GM21528 (cell line): ENCODE measurements around the gene PRLH.

Experiments used
- ATAC-seq: cut with Tn5 transposase; IDR thresholded peaks from one replicate; pipeline ENCODE4 v1.9.1; 2021; ENCODE audit warnings: mild to moderate bottlenecking, moderate library complexity; ENCODE audit not compliant: unreplicated experiment, low FRiP score

PRLH gene

DNA sequence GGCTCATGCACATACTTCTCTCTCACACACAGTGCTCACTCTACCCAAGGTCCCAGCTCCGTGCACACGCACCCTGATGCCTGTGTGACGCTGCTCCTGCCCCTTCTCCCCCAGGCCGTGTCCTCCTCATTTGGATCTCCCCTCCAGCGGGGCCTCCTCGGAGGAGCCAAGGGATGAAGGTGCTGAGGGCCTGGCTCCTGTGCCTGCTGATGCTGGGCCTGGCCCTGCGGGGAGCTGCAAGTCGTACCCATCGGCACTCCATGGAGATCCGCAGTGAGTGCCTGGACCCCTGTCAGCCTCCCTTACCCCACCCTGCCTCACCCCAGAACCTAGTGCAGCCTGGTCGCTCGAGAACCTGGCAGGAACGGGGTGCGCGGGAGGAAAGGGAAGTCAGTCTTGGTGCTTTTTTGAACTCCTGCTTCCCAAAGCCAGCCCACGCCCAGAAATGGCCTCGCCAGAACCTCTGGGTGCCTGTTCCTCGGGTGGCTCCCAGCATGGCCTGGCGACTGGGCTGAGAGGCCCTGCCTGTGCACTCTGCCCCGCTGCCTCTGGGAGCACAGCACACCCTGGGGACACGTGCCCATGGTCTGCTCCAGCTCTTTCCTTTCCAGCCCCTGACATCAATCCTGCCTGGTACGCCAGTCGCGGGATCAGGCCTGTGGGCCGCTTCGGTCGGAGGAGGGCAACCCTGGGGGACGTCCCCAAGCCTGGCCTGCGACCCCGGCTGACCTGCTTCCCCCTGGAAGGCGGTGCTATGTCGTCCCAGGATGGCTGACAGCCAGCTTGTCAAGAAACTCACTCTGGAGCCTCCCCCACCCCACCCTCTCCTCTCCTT is at the start of gene PRLH:
Gene PRLH (plus strand): TSS at position 174 of the 835 bp plus-strand sequence. CDS start 0 bp downstream, at position 174.
- no peak for ATAC-seq

DNA sequence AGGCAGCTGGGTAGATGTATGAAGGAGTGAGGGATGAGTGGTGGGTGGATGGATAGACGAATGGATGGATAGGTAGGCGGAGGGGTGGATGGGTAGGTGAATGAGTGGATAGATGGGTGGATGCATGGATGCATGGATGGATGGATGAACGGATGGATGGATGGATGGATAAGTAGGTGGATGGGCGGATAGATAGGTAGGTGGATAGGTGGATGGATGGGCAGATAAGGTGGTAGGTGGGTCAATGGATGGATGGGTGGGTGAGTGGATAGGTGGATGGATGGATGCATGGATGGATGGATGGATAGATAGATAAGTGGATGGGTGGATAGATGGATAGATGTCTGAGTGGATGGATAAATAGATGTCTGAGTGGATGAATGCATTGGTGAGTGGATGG is 49.2 kb upstream of the PRLH start:
- ATAC-seq: no peak

DNA sequence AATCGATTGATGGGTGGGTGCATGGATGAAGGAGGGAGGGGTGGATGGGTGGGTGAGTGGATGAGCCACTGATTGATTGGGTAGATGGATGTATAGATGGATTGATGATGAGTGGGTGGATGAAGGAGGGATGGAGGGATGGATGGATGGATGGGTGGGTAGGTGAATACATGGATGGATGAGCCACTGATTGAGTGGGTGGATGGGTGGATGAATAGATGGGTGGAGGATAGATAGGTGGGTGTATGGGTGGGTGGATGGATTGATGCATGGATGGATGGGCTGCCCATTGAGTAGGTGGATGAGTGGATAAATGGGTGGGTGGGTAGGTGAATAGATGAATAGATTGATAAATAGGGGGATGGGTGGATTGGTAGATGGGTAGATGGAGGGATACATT is 48.4 kb upstream of the PRLH start:
- no peak for ATAC-seq

GRCh38 chr2:237519506-237520245 is 46.7 kb upstream of the PRLH start:
- no peak for ATAC-seq

DNA sequence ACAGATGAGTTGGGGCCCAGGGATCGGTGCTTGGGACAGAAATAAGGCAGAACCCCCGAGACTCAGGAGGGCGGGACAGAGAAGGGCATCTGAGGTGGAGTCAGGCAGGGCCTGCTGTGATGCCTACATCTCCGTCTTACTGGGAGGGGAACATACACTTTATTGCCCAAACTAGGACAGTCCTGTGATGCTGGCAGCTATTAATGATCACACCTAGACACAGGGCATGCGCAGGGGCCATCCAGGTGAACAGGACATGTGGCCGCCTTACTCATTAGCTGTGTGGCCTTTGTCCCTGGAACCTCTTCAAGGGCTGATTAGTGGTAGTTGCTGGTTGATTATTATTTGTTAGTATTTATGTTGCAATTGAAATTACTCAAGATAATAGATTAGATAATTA is 46.1 kb upstream of the PRLH start:
- ATAC-seq: no peak

DNA sequence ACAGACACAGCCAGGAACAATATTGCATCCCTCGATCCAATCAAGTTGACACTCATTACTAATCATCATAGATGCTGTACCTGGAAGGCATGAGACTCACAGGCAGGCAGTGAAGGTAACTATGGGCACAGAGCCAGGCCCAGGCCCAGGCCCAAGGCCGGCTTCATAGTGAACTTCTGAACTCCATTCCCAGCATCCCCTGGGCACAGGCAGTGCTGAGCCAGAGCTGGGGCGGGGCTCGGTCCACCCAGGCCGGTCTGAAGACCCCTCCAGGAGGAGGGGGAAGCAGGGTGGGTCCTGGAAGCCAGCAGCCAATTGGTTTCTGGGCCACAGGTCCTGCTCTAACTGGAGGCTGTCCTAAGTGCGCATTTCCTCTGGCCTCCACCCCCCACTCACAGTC is 41.7 kb upstream of the PRLH start:
- no peak for ATAC-seq

GRCh38 chr2:237525559-237526157 is 40.7 kb upstream of the PRLH start:
- ATAC-seq: no peak

DNA sequence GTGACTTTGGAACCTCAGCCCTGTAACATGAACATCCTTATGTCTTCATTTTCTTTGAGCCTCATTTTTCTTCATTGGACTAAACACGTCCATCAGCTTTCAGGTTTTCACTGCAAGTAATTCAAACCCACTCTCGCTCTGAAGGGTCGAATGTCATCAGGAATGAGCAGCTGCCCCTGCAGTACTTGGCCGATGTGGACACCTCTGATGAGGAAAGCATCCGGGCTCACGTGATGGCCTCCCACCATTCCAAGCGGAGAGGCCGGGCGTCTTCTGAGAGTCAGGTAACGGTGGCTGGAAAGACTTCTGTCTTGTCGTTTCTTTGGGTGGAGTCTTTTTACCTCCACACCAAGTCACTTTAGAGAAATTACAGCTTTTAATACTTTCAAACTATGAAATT is 39.1 kb upstream of the PRLH start:
- no peak for ATAC-seq

GRCh38 chr2:237527766-237528165 is 38.6 kb upstream of the PRLH start:
- no peak for ATAC-seq

GRCh38 chr2:237529452-237530402 is 36.6 kb upstream of the PRLH start:
- ATAC-seq: peak; percentile 78

DNA sequence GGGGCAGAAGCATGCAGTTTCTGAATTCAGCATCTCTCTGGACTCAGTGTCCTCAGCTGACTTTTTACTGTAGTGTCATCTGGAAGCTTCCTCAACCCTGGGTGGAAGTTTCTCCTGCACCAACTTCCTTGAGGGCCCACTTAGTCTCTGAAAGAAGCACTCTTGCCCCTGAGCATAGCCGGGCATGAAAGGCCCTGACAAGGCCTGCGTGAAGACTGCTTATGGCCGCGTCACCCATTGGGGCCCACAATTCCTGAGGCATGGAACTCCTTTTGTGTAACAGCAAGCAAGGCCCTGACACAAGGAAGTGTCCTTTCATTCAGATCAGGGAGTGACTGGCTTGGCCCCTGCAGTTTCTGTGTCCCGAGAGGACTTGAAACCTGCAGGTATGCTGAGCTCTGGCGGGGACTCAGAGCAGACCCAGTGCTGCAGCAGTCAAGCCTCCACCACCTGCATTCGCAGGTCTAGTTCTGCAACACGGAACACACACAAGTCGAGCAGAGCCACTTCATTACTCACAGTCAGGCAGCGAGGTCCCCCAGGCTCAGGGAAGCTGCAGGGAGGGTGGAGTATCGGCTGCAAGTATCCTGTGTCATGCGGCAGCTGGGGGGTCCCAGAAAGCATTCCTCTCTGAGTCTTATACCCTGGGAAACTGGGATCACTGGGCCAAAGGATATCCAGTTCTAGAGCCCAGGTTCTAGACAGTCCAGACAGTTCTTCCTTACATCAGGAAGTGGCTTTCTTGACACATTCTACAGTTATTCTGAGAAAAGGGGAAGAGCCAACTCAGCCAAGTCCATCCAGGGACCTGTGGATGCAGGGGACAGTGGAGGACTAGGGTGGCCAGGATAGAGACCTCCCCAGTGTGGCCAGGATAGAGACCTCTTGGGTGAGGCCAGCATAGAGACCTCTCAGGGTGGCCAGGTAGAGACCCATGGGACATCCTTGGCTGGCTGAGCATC is 35.6 kb upstream of the PRLH start:
- ATAC-seq: no peak

GRCh38 chr2:237532160-237532559 is 34.2 kb upstream of the PRLH start:
- no peak for ATAC-seq

DNA sequence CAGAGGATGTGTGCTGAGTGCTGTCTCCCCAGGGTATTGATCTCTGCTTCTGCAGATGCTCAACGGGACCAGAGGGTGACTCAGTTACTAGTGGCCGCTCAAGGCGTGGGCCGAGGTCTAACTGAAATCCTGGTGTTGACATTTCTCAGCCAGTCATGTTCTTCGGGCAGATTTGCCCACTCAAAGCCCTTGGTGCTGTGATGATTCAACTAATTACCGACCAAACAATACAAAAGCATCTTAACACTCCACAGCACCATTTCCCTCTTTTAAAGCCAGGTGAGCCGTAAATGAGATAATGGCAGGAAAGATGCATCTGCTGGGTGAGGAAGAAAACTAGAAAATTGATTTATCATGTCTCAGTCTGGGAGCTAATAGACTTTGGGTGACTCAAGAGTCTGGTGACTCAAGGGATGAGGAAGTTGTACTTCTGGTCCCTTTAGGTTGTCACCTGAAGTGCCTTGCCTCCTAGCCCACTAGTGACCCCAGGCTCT is 32.7 kb upstream of the PRLH start:
- ATAC-seq: no peak

DNA sequence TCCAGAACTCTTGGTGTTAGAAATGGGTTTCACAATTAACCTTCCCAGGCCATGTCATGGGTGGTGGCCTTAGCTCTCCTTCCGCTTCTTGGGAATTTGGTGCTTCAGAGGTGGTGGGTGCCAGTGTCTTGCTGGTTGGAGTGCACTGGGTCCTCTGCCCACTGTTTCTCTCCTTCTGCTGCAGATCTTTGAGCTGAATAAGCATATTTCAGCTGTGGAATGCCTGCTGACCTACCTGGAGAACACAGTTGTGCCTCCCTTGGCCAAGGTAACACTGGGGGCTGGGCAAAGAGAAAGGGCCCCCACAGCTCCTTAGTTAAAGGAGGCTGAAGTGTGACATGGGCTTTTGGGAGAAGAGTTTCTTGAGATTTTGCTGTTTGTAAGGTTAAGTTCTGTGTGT is 32.0 kb upstream of the PRLH start:
- ATAC-seq: no peak

DNA sequence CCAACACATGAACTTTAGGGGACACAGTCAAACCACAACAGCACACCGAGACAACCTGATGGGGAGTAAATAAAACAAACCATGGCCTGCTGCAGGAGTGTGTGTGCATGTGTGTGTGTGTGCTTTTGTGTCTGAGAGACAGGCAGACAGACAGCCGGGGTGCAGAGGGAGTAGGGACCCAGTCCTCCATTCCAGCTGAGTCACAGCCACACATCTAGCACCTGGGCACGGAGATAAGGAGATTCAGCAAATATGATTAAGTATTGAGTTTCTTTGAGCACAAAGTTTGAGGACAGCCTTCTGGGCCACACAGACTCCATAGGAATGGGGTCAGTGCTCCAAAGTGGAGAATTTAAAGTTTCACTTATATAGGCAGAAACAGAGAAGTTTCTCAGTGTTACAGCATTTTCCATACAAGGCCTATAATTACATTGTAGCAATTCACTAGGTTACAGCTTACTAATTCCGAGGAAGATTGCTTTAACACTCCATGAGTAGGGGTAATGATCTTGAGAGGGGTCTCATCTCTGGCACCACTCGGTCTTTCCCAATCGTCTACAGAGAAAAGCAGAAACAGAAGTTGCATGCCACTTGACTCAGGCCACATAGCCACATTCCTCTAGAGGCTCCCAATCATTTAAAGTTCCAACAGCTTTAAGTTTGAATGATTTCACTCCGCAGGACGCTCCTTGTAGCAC is 30.8 kb upstream of the PRLH start:
- no peak for ATAC-seq

DNA sequence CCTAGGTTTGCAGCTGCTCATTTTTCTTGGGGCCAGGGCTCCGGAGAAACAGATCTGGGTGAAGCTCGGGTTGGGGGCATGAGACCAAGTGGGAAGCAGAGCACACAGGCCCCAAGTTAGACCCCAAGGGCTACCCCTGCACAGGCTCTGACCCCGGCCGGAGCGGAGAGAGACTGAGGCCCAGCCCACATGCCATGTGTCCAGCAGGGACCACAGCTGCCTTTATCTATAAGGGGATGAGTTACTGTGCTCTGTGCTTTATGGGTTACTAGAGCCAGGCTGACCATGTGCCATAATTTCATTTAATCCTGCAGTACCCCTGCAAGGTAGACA is 30.3 kb upstream of the PRLH start:
- no peak for ATAC-seq

GRCh38 chr2:237536617-237537016 is 29.8 kb upstream of the PRLH start:
- no peak for ATAC-seq

- ATAC-seq: no peak
These were observed 28.2 kb upstream of the PRLH start for GRCh38 chr2:237538001-237538720.
